Measurements from ENCODE around the gene MRPS23. TPM values are rescaled to one million over a fixed set of nuclear protein-coding genes. Genes with fewer than 3 reads are reported as not detected.

Gene MRPS23
- polyA plus RNA-seq, 1 experiment, result 34.1 TPM

- DNase-seq (ENCODE audit: low read depth, low spot score), result no peak
- POLR2A ChIA-PET, result no interaction called here
- Histone ChIP-seq H3K27ac (ENCODE audit: low read depth, low read length) (no peak overlapping the region), H3K4me3 (ENCODE audit: low read depth, low read length) (no peak overlapping the region), H3K27me3 (ENCODE audit: control insufficient read depth, insufficient read depth, low read length) (no peaks in the 10 kb centered on the region), H3K9me3 (ENCODE audit: control insufficient read depth, insufficient read depth, low read length) (peaks cover 3% of the 10 kb centered on the region; the same call in 1 of the 2 replicates)
- no peak for TF ChIP-seq CTCF (IDR thresholded peaks at IDR 0.05; ENCODE audit: low read depth, low read length)
- CTCF ChIA-PET, result interaction anchor here (0.6 to 5.9 kb wide), 2 partner anchors 128 to 297 kb away, joined by 10 to 52 read pairs; no protein-coding TSS in a partner anchor
Measured at GRCh38 chr17:57872536-57872935, 22.7 kb upstream of the MRPS23 start.

- Histone ChIP-seq H3K27me3 (ENCODE audit: control insufficient read depth, insufficient read depth, low read length) (no peaks in the 10 kb centered on the region), H3K27ac (ENCODE audit: low read depth, low read length) (no peak overlapping the region), H3K9me3 (ENCODE audit: control insufficient read depth, insufficient read depth, low read length) (peaks cover 3% of the 10 kb centered on the region; the same call in 1 of the 2 replicates), H3K4me3 (ENCODE audit: low read depth, low read length) (no peak overlapping the region)
- no peak for DNase-seq (ENCODE audit: low read depth, low spot score)
- TF ChIP-seq CTCF (IDR thresholded peaks at IDR 0.05; ENCODE audit: low read depth, low read length), result no peak
- CTCF ChIA-PET, result interaction anchor here (0.6 to 5.9 kb wide), 4 partner anchors 15 to 297 kb away, joined by 4 to 52 read pairs (median 7); no protein-coding TSS in a partner anchor
- POLR2A ChIA-PET, result no interaction called here
Measured at GRCh38 chr17:57871863-57872262, 22.0 kb upstream of the MRPS23 start.

- Histone ChIP-seq H3K4me3 (ENCODE audit: low read depth, low read length) (no peak overlapping the region), H3K9me3 (ENCODE audit: control insufficient read depth, insufficient read depth, low read length) (peaks cover 3% of the 10 kb centered on the region; the same call in 1 of the 2 replicates), H3K27me3 (ENCODE audit: control insufficient read depth, insufficient read depth, low read length) (no peaks in the 10 kb centered on the region), H3K27ac (ENCODE audit: low read depth, low read length) (peak overlapping the region; percentile 99)
- no peak for TF ChIP-seq CTCF (IDR thresholded peaks at IDR 0.05; ENCODE audit: low read depth, low read length)
- no peak for DNase-seq (ENCODE audit: low read depth, low spot score)
- POLR2A ChIA-PET, result interaction anchor here (1.8 kb wide), 2 partner anchors 11 to 22 kb away, joined by 8 to 15 read pairs; no protein-coding TSS in a partner anchor
- CTCF ChIA-PET, result interaction anchor here (0.7 to 5.9 kb wide), 5 partner anchors 12 to 129 kb away, joined by 4 to 52 read pairs (median 12); no protein-coding TSS in a partner anchor
Measured at GRCh38 chr17:57871155-57871554, 21.3 kb upstream of the MRPS23 start.

- DNase-seq (ENCODE audit: low read depth, low spot score), result no peak
- POLR2A ChIA-PET, result interaction anchor here (0.5 to 1.8 kb wide), 12 partner anchors 9 to 213 kb away, joined by 3 to 15 read pairs (median 6); partner anchors contain the start of genes DYNLL2, SRSF1 and VEZF1
- CTCF ChIA-PET, result interaction anchor here (0.7 to 5.9 kb wide), 6 partner anchors 11 to 919 kb away, joined by 3 to 52 read pairs (median 8); no protein-coding TSS in a partner anchor
Measured at GRCh38 chr17:57870283-57870635, 20.4 kb upstream of the MRPS23 start.

More at GRCh38 chr17:57870283-57870635, 20.4 kb upstream of the MRPS23 start:
- Histone ChIP-seq H3K27ac (ENCODE audit: low read depth, low read length) (peak overlapping the region; percentile 99), H3K27me3 (ENCODE audit: control insufficient read depth, insufficient read depth, low read length) (no peaks in the 10 kb centered on the region), H3K9me3 (ENCODE audit: control insufficient read depth, insufficient read depth, low read length) (peaks cover 3% of the 10 kb centered on the region; the same call in 1 of the 2 replicates), H3K4me3 (ENCODE audit: low read depth, low read length) (no peak overlapping the region)
- no peak for TF ChIP-seq CTCF (IDR thresholded peaks at IDR 0.05; ENCODE audit: low read depth, low read length)

Measured in AG04450 (cell line).